Naive thymus-derived CD4-positive, alpha-beta T cell (primary cell): Measurements from ENCODE around the gene PLBD2. TPM values are rescaled to one million over a fixed set of nuclear protein-coding genes. Genes with fewer than 3 reads are reported as not detected.

Experiments used
- ATAC-seq: fragments of 150-1000 bp; cut with Tn5 transposase; 2 replicates; pipeline ENCODE4 v1.10.0; 2021; ENCODE audit warnings: mild to moderate bottlenecking, moderate library complexity
- CTCF ChIA-PET: fragments of 350-600 bp; sonication (Branson Sonifier 250); formaldehyde crosslinking; loops from one replicate; lab custom pipeline; 2021; ENCODE audit warnings: antibody characterized with exemption; lab: Charles Lee
- POLR2A ChIA-PET: fragments of 350-600 bp; sonication (Branson Sonifier 250); formaldehyde crosslinking; loops from one replicate; lab custom pipeline; 2021; ENCODE audit warnings: antibody characterized with exemption, inconsistent platforms; lab: Charles Lee
- DNase-seq, 9 donors: peaks; one replicate each; pipeline versions ENCODE4 v3.0.0 to v3.0.0-alpha.2; 2020 to 2022; ENCODE audit warnings: mixed read lengths in 1 of 9
- H3K27ac ChIP-seq: one replicate; pipeline ENCODE4 v1.7.0; 2013; ENCODE audit warnings: mild to moderate bottlenecking, low read depth, low read length, moderate library complexity
- H3K27me3 ChIP-seq, 2 donors: one replicate each; pipeline ENCODE4 v1.7.0; 2013; ENCODE audit warnings: low read length in 2 of 2, mild to moderate bottlenecking in 2 of 2, moderate library complexity in 2 of 2; ENCODE audit not compliant: control insufficient read depth in 2 of 2, insufficient read depth in 2 of 2
- H3K36me3 ChIP-seq, 3 experiments: 1 replicate in 2 of 3; 2 replicates in 1 of 3; pipeline ENCODE4 v1.7.0; 2013; ENCODE audit warnings: low read length in 3 of 3, mild to moderate bottlenecking in 3 of 3, moderate library complexity in 1 of 3; ENCODE audit not compliant: insufficient read depth in 3 of 3, control insufficient read depth in 2 of 3
- H3K4me1 ChIP-seq, 2 donors: one replicate each; pipeline ENCODE4 v1.7.0; 2013; ENCODE audit warnings: low read length in 2 of 2, mild to moderate bottlenecking in 2 of 2, moderate library complexity in 1 of 2; ENCODE audit not compliant: control insufficient read depth in 2 of 2, insufficient read depth in 2 of 2
- H3K4me3 ChIP-seq: 2 replicates; pipeline ENCODE4 v1.7.0; 2013; ENCODE audit warnings: mild to moderate bottlenecking, low read length
- H3K9me3 ChIP-seq, 3 experiments: 1 replicate in 2 of 3; 2 replicates in 1 of 3; pipeline ENCODE4 v1.7.0; 2013; ENCODE audit warnings: low read length in 3 of 3; ENCODE audit not compliant: control insufficient read depth in 2 of 3
- H3K27ac Mint-ChIP-seq, 9 donors: one replicate each; pipeline ENCODE4 v1.8.0; 2020 to 2022; ENCODE audit warnings: mixed read lengths in 9 of 9, mild to moderate bottlenecking in 8 of 9, moderate library complexity in 5 of 9, inconsistent platforms in 2 of 9
- H3K27me3 Mint-ChIP-seq, 5 donors: one replicate each; pipeline ENCODE4 v1.8.0; 2021 to 2022; ENCODE audit warnings: mixed read lengths in 5 of 5, mild to moderate bottlenecking in 1 of 5
- H3K36me3 Mint-ChIP-seq, 5 donors: one replicate each; pipeline ENCODE4 v1.8.0; 2020 to 2022; ENCODE audit warnings: mixed read lengths in 5 of 5, mild to moderate bottlenecking in 3 of 5, inconsistent platforms in 1 of 5
- H3K4me1 Mint-ChIP-seq, 7 donors: one replicate each; pipeline ENCODE4 v1.8.0; 2020 to 2022; ENCODE audit warnings: mixed read lengths in 7 of 7, mild to moderate bottlenecking in 3 of 7, inconsistent platforms in 1 of 7
- H3K4me3 Mint-ChIP-seq, 10 donors: one replicate each; pipeline ENCODE4 v1.8.0; 2020 to 2022; ENCODE audit warnings: mild to moderate bottlenecking in 10 of 10, mixed read lengths in 10 of 10, moderate library complexity in 6 of 10, inconsistent platforms in 2 of 10
- H3K9me3 Mint-ChIP-seq, 11 donors: one replicate each; pipeline ENCODE4 v1.8.0; 2020 to 2022; ENCODE audit warnings: mixed read lengths in 11 of 11, mild to moderate bottlenecking in 4 of 11, inconsistent platforms in 1 of 11, moderate library complexity in 1 of 11
- intact Hi-C, 2 donors: fragments of 100-400 bp; cut with micrococcal nuclease; formaldehyde crosslinking; loops; one replicate each; pipeline ENCODE4 v1.15.1; 2023
- polyA plus RNA-seq, 2 donors: library from polyadenylated mRNA; unstranded; fragments of 300-500 nt; fragmentation: Illumina TruSeq; gene quantifications; one replicate each; pipeline ENCODE4 v1.2.3, GENCODE V29; 2021
- total RNA-seq, 6 experiments: library from RNA in 5 of 6; stranded (reverse) in 5 of 6; gene quantifications; 1 replicate in 5 of 6; 2 replicates in 1 of 6; pipeline ENCODE4 v1.2.3 and lab custom pipeline; 2021 to 2026

PLBD2 gene
- total and polyA plus RNA-seq, 7 experiments from 2014 or later: 7.8 to 25.4 (median 13.3) TPM

GRCh38 chr12:113361574-113362370, 3.4 kb downstream of the PLBD2 start:
- Mint-ChIP-seq H3K27me3 (no peaks in the 10 kb centered on the region), H3K4me3 (no peak overlapping the region), H3K9me3 (peaks cover 0 to 2% (median 0%) of the 10 kb centered on the region in 11 donors), H3K36me3 (peaks cover 1 to 20% (median 14%) of the 10 kb centered on the region in 5 donors), H3K4me1 (peaks cover 13 to 25% (median 22%) of the 10 kb centered on the region in 7 donors), H3K27ac (peak overlapping the region in 7 of 9 donors; percentile 3 to 48 (median 30))
- CTCF ChIA-PET: no interaction called here
- Histone ChIP-seq H3K4me1 (peaks cover 0 to 5% of the 10 kb centered on the region in 2 donors), H3K9me3 (no peaks in the 10 kb centered on the region), H3K27me3 (no peaks in the 10 kb centered on the region), H3K36me3 (no peaks in the 10 kb centered on the region), H3K27ac (no peak overlapping the region), H3K4me3 (no peak overlapping the region)
- intact Hi-C loops: no loop called here
- POLR2A ChIA-PET: interaction anchor here (0.6 to 0.8 kb wide), 2 partner anchors 35 to 178 kb away, joined by 3 read pairs; no protein-coding TSS in a partner anchor
- ATAC-seq: no peak
- no peak for DNase-seq

- Mint-ChIP-seq H3K4me3 (no peak overlapping the region), H3K36me3 (peaks cover 1 to 25% (median 14%) of the 10 kb centered on the region in 5 donors), H3K4me1 (peaks cover 6 to 20% (median 13%) of the 10 kb centered on the region in 7 donors), H3K27me3 (no peaks in the 10 kb centered on the region), H3K9me3 (peaks cover 0 to 2% (median 0%) of the 10 kb centered on the region in 11 donors), H3K27ac (peak overlapping the region in 2 of 9 donors; percentile 15 to 53)
- Histone ChIP-seq H3K9me3 (no peaks in the 10 kb centered on the region), H3K36me3 (peaks cover 0 to 5% (median 0%) of the 10 kb centered on the region in 3 experiments), H3K27ac (no peak overlapping the region), H3K4me1 (no peaks in the 10 kb centered on the region), H3K27me3 (no peaks in the 10 kb centered on the region), H3K4me3 (no peak overlapping the region)
- ChIA-PET POLR2A (no interaction called here), CTCF (no interaction called here)
- intact Hi-C loops: no loop called here
- ATAC-seq (no peak), DNase-seq (no peak)
These were observed 6.3 kb downstream of the PLBD2 start for GRCh38 chr12:113364698-113365097.

DNA sequence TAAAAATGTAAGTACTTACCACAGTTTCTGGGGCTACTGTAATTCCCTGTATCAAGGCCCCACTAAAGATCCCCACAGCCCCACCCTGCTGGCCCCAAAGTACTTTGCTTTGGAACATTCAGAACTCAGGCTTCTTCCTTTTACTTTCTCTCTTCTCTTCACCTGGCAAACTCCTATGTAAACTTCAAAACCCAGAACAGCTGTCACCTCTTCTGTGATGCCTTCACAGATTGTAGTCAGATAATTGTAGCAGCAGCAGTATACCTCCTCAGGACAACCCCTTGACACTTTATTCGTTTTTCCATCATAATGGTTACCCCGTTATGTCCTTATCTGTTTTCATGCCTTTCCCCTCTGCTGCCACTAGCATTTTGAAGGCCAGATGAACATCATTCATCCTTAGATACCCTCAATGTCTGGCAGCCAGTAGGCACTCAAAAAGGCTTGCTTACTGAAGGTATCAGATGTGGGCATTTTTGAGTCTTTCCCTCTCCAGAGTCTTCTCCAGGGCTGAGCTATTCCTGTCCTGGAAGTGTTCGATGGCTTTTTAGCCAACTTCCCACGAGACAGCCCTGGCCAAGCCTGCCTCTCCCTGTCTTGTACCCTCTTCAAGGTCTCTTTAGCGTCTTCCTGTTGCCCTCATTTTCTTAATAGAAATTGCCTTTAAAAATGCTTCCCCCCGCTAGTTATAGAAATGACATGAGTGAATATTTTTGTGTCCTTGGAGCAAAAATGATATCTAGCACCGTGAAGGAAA, 7.4 kb downstream of the PLBD2 start:
- peak overlapping the region in 1 of 9 donors; percentile 2 for H3K27ac Mint-ChIP-seq

GRCh38 chr12:113366827-113367226, 8.4 kb downstream of the PLBD2 start:
- no peaks in the 10 kb centered on the region for H3K9me3 Mint-ChIP-seq
- DNase-seq (no peak), ATAC-seq (no peak)
- intact Hi-C loops: no loop called here
- no peak overlapping the region for H3K4me3 Mint-ChIP-seq
- H3K36me3 Mint-ChIP-seq: peaks cover 0 to 29% (median 14%) of the 10 kb centered on the region in 5 donors
- peak overlapping the region in 1 of 9 donors; percentile 25 for H3K27ac Mint-ChIP-seq
- H3K36me3 ChIP-seq: peaks cover 0 to 5% (median 0%) of the 10 kb centered on the region in 3 experiments
- no peaks in the 10 kb centered on the region for H3K9me3 ChIP-seq
- ChIA-PET CTCF (no interaction called here), POLR2A (no interaction called here)
- no peak overlapping the region for H3K27ac ChIP-seq
- peaks cover under 1 to 16% (median 5%) of the 10 kb centered on the region in 7 donors for H3K4me1 Mint-ChIP-seq
- no peak overlapping the region for H3K4me3 ChIP-seq
- no peaks in the 10 kb centered on the region for H3K27me3 ChIP-seq
- no peaks in the 10 kb centered on the region for H3K4me1 ChIP-seq
- no peaks in the 10 kb centered on the region for H3K27me3 Mint-ChIP-seq

More for the DNA sequence above, 7.4 kb downstream of the PLBD2 start:
- Mint-ChIP-seq H3K4me3 (no peak overlapping the region), H3K4me1 (peaks cover 2 to 19% (median 5%) of the 10 kb centered on the region in 7 donors), H3K27me3 (no peaks in the 10 kb centered on the region), H3K36me3 (peaks cover under 1 to 27% (median 14%) of the 10 kb centered on the region in 5 donors), H3K9me3 (no peaks in the 10 kb centered on the region)
- no peak overlapping the region for H3K4me3 ChIP-seq
- no peak for DNase-seq
- no peaks in the 10 kb centered on the region for H3K27me3 ChIP-seq
- no peaks in the 10 kb centered on the region for H3K9me3 ChIP-seq
- intact Hi-C loops: no loop called here
- H3K4me1 ChIP-seq: no peaks in the 10 kb centered on the region
- POLR2A ChIA-PET: no interaction called here
- ATAC-seq: no peak
- CTCF ChIA-PET: no interaction called here
- no peak overlapping the region for H3K27ac ChIP-seq
- H3K36me3 ChIP-seq: peaks cover 0 to 5% (median 0%) of the 10 kb centered on the region in 3 experiments

- Histone ChIP-seq H3K36me3 (peaks cover 0 to 19% (median 0%) of the 10 kb centered on the region in 3 experiments), H3K27ac (no peak overlapping the region), H3K27me3 (no peaks in the 10 kb centered on the region), H3K4me3 (no peak overlapping the region), H3K4me1 (no peaks in the 10 kb centered on the region), H3K9me3 (no peaks in the 10 kb centered on the region)
- ChIA-PET POLR2A (no interaction called here), CTCF (interaction anchor here (0.6 to 1.3 kb wide), 3 partner anchors 10 to 319 kb away, joined by 3 to 5 read pairs (median 4); no protein-coding TSS in a partner anchor)
- H3K27me3 Mint-ChIP-seq: no peaks in the 10 kb centered on the region
- DNase-seq (no peak), ATAC-seq (no peak)
- peak overlapping the region in 1 of 9 donors; percentile 6 for H3K27ac Mint-ChIP-seq
- peaks cover 1 to 37% (median 18%) of the 10 kb centered on the region in 5 donors for H3K36me3 Mint-ChIP-seq
- no peaks in the 10 kb centered on the region for H3K9me3 Mint-ChIP-seq
- H3K4me1 Mint-ChIP-seq: peaks cover 0 to 14% (median 4%) of the 10 kb centered on the region in 7 donors
- intact Hi-C loops: no loop called here
- no peak overlapping the region for H3K4me3 Mint-ChIP-seq
These were observed 9.9 kb downstream of the PLBD2 start for GRCh38 chr12:113368331-113368730.

- no peaks in the 10 kb centered on the region for H3K9me3 Mint-ChIP-seq
- CTCF ChIA-PET: no interaction called here
- Histone ChIP-seq H3K27ac (no peak overlapping the region), H3K9me3 (no peaks in the 10 kb centered on the region), H3K36me3 (peaks cover 0 to 28% (median under 1%) of the 10 kb centered on the region in 3 experiments), H3K4me1 (no peaks in the 10 kb centered on the region), H3K4me3 (no peak overlapping the region), H3K27me3 (no peaks in the 10 kb centered on the region)
- H3K27me3 Mint-ChIP-seq: no peaks in the 10 kb centered on the region
- no peak for DNase-seq
- POLR2A ChIA-PET: interaction anchor here (0.7 kb wide), 1 partner anchor 108 kb away, joined by 4 read pairs; no protein-coding TSS in a partner anchor
- H3K4me3 Mint-ChIP-seq: no peak overlapping the region
- intact Hi-C loops: no loop called here
- peaks cover 0 to 8% (median 4%) of the 10 kb centered on the region in 7 donors for H3K4me1 Mint-ChIP-seq
- no peak for ATAC-seq
- peak overlapping the region in 1 of 9 donors; percentile 68 for H3K27ac Mint-ChIP-seq
- peaks cover 5 to 40% (median 18%) of the 10 kb centered on the region in 5 donors for H3K36me3 Mint-ChIP-seq
These were observed 11.1 kb downstream of the PLBD2 start for GRCh38 chr12:113369391-113369985.
